ENCODE data around the gene DHX16. TPM values are rescaled to one million over a fixed set of nuclear protein-coding genes. Genes with fewer than 3 reads are reported as not detected.
"Not testable (repeated sequence)": the region's sequence is repeated elsewhere in the genome, so short reads cannot be mapped to it uniquely, and the experiment has no call there.

Gene DHX16
- total RNA-seq, 2 donors from 2014 or later: 27.4 to 40.0 TPM

DNA sequence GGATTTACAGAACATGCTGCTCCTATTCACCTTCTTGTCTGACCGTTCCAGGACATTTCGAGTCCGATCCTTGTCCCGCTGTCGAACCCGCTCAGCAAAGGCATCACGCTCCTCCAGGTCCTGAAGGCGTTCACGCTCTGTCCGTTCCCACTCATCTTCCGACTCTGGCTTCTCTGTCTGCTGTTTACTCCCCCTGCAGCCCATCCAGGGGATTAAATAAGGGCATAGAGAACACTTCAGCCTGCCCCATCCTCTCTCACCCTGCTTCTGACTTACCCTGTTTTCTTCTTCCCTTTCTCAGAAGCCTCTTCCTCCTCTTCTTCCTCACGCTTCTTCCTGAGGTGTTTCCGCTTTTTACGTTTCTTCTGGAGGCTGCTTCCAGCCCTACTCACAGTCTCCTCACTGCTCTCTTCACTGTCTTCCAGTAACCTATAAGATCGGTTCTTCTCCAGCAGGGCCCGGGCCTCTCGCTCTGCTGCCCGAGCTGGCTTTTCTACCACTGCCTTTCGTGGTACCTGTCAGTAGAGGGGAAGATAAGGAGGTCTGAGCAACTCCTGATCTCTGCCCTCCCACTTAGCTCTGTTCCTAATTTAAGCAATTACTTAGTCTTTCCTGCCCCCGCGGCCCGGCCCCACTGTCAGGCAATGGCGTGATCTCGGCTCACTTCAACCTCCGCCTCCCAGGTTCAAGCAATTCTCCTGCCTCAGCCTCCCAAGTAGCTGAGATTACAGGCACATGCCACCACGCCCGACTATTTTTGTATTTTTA is 1.9 kb downstream of the DHX16 start:
- no peaks in the 10 kb centered on the region for H3K27me3 Mint-ChIP-seq

DNA sequence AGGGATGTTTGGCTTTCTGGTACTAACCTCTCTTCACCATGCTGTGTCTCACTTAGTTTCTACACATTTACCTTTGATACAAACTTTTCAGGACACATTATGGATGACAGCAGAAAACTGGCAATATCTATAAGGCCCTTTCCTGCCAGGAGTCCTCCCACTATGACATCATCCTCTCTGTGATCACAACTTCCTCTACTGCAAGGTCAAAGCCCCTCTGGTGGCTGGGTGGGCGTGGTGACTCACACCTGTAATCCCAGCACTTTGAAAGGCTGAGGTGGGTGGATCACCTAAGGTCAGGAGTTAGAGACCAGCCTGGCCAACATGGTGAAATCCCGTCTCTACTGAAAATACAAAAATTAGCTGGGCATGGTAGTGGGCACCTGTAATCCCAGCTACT is 6.5 kb downstream of the DHX16 start:
- not testable (repeated sequence) for H3K27me3 Mint-ChIP-seq, H3K9me3 Mint-ChIP-seq
- peaks cover 24% of the 10 kb centered on the region for H3K4me1 Mint-ChIP-seq
- peak; percentile 94 for ATAC-seq (replicated peaks)
- H3K36me3 Mint-ChIP-seq (ENCODE audit: low read depth): peaks cover 92% of the 10 kb centered on the region
- H3K27ac Mint-ChIP-seq: peak overlapping the region; percentile 83
- peak overlapping the region; percentile 29 for H3K4me3 Mint-ChIP-seq

More for the DNA sequence above, 1.9 kb downstream of the DHX16 start:
- H3K27ac Mint-ChIP-seq: peak overlapping the region; percentile 24
- peaks cover 17% of the 10 kb centered on the region for H3K4me1 Mint-ChIP-seq
- no peaks in the 10 kb centered on the region for H3K9me3 Mint-ChIP-seq
- no peak for ATAC-seq (replicated peaks)
- H3K4me3 Mint-ChIP-seq: peak overlapping the region; percentile 91
- peaks cover 65% of the 10 kb centered on the region for H3K36me3 Mint-ChIP-seq (ENCODE audit: low read depth)

DNA sequence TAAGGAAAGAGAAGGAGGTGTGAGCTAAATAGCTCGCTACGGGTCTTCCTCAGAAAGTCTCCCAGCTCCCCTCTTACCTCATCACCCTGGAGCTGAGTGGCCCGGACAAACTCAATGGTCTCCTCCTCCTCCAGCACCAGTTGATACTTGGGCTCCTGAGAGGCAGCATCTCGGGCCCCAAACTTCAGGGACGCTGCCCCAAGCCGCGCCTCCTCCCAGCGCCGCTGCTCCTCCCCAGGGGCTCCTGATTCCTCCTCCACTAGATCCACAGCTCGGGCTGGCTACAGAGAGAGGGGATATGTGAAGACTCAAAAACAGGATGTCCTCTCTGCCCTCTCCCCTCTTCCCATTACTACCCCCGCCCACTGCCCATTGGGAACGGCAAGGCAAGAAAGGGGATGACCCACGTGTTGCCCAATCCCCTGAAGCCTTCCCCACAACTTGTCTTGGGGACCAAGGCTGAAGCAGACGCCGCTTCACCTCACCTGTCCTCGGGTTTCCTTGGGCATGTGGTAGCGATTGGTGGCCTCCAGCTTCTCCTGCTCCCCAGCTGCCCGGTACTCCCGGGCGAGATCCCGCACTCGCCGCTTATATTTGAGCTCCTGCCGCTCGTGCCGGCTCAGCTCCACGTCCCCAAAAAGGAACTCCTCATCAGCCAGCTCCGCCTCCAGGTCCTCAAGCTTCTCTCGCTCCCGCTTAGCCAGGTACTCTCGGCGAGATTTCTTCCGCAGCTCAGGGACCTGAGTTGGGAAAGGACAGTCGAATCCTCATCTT is 7.6 kb downstream of the DHX16 start:
- Mint-ChIP-seq H3K27ac (peak overlapping the region; percentile 83), H3K36me3 (ENCODE audit: low read depth) (peaks cover 88% of the 10 kb centered on the region), H3K4me3 (no peak overlapping the region), H3K27me3 (no peaks in the 10 kb centered on the region), H3K4me1 (peaks cover 19% of the 10 kb centered on the region), H3K9me3 (no peaks in the 10 kb centered on the region)
- no peak for ATAC-seq (replicated peaks)

DNA sequence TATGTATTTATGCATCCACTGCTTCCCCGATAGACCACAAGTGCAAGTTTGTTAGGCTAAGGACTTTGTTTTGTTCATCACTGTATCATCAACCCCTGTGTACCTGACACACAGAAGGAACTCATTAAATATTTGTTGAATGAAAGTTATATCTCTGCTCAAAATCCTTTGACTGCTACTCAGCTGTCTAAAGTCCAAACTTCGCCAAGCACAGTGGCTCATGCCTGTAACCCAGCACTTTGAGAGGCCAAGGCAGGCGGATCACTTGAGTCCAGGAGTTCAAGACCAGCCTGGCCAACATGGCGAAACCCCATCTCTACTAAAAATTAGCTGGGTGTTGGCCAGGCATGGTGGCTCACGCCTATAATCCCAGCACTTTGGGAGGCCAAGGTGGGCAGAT is 14.9 kb downstream of the DHX16 start:
- Mint-ChIP-seq H3K4me1 (peaks cover 17% of the 10 kb centered on the region), H3K36me3 (ENCODE audit: low read depth) (peaks cover 97% of the 10 kb centered on the region), H3K27ac (peak overlapping the region; percentile 34)
- not testable (repeated sequence) for H3K4me3 Mint-ChIP-seq; ATAC-seq (replicated peaks); H3K9me3 Mint-ChIP-seq; H3K27me3 Mint-ChIP-seq

DNA sequence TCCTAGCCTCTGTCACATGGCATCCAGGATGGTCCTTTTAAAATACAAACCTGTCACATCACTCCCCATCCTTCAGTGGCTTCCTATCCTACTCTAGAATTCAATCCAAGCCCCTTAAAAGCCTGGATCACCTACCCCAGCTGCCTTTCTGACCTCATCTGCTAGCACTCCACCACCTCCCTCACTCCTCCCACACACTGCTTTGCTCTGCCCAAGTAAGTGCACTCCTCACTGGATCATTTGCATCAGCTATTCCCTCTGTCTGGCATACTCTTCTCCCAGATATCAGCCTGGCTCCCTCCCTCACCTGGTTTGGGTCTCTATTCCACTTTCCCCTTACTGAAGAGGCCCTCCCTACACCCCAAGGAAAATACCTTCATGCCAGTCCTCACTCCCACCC is 15.4 kb downstream of the DHX16 start:
- Mint-ChIP-seq H3K36me3 (ENCODE audit: low read depth) (peaks cover 97% of the 10 kb centered on the region), H3K27me3 (no peaks in the 10 kb centered on the region), H3K4me3 (no peak overlapping the region), H3K4me1 (peaks cover 17% of the 10 kb centered on the region), H3K27ac (peak overlapping the region; percentile 34), H3K9me3 (no peaks in the 10 kb centered on the region)
- no peak for ATAC-seq (replicated peaks)

DNA sequence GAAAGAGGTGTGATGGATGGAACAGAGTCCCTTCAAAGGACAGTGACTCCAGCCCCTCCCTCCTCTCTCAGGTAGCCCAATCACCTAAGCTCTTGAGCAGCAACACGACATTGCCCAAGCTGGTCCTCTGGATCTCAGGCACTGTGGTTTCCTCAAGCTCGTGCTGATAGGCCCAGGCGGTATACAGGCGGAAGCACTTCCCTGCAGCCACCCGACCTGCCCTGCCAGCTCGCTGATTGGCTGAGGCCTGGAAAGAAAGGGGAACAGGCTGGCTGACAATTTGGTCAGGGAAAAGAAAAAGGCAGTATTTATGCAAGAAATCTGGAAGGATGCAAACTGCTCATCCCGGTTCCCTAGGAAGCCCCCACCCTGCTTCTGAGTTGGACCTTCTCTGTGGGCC is 16.3 kb downstream of the DHX16 start:
- peaks cover 97% of the 10 kb centered on the region for H3K36me3 Mint-ChIP-seq (ENCODE audit: low read depth)
- peaks cover 11% of the 10 kb centered on the region for H3K4me1 Mint-ChIP-seq
- peak overlapping the region; percentile 34 for H3K27ac Mint-ChIP-seq
- ATAC-seq (replicated peaks): no peak
- H3K9me3 Mint-ChIP-seq: no peaks in the 10 kb centered on the region
- no peaks in the 10 kb centered on the region for H3K27me3 Mint-ChIP-seq
- no peak overlapping the region for H3K4me3 Mint-ChIP-seq

DNA sequence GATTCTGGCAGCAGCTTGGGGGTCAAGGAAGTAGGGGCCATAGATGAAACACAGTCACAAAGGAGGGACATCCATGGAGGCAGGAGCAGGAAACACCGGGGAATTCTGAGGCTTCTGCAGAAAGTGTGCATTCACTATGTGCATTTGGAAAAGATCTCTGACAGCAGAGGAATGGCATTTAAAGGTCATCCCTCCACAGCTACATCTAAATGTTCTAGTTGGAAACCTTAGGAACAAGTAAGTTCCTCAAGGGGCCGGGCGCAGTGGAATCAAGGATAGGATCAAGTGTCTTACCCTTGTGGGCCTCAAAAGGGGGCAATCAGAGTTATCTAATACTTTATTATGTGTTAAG is 17.1 kb downstream of the DHX16 start:
- Mint-ChIP-seq H3K4me1 (peaks cover 10% of the 10 kb centered on the region), H3K36me3 (ENCODE audit: low read depth) (peaks cover 99% of the 10 kb centered on the region), H3K27ac (peak overlapping the region; percentile 34), H3K9me3 (no peaks in the 10 kb centered on the region), H3K27me3 (no peaks in the 10 kb centered on the region), H3K4me3 (no peak overlapping the region)
- no peak for ATAC-seq (replicated peaks)

DNA sequence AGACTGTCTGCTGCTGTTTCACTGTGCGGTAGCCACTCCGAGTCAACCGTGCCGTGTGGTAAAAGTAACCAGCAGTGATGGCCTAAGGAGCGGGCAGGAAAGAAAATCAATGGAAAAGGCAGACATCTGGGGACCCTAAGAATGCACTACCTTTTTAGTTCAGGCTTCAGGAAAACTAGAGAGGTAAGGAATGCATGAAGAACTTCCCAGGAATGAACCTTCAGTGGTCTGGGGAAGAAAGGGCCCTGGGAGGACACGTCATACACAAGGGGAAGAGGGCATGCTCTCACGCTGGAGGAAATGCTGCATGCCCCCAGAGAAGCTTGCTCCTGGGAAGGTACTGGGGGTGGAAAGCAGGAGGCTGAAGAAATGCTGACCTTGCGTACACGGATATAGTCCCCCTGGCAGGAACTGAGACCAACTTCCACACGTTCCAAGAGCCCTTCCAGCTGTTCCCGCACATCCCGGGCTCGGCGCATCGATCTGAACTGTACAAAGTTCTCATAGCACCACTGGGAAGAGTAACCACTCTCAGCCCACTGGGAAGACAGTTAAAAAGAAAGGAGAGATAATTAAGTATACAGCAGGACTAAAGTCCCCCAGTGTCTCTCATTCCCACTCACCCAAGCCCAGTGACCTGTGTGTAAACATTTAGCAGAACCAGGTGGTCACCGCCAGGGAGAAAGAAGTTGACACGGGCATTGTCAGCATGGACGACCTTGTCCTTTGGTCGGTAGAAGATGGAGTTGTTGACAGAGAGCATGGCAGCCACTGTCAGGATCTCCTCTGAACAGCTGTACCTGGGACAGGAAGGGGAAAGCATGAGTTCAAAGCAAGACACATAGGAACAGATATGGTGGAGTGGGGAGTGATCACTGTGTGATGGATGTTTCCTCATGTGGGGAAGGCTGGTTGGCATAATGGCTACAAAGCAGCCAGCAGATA is 17.7 kb downstream of the DHX16 start:
- Mint-ChIP-seq H3K27me3 (no peaks in the 10 kb centered on the region), H3K9me3 (no peaks in the 10 kb centered on the region), H3K36me3 (ENCODE audit: low read depth) (peaks cover 99% of the 10 kb centered on the region), H3K4me3 (no peak overlapping the region), H3K4me1 (peaks cover 8% of the 10 kb centered on the region), H3K27ac (peak overlapping the region; percentile 34)
- ATAC-seq (replicated peaks): no peak

DNA sequence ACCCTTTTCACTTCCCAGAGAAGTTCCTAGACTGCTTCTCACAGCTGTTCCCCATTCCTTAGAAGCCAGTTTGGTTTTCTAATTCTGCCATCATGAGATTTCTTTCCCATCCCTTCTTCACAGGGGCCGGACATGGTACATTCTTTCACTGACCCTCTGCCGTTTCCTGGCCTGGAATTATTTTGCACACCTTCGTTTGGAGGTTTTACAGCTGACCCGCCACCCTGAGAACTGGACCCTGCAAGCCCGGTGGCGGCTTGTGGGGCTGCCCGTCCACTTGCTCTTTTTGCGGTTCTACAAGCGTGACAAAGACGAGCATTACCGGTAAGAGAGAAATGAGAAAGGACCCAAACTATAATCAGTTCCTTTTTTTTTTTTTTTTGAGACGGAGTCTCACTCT is 21.7 kb downstream of the DHX16 start:
- Mint-ChIP-seq H3K27ac (no peak overlapping the region), H3K27me3 (no peaks in the 10 kb centered on the region), H3K4me1 (peaks cover 6% of the 10 kb centered on the region), H3K4me3 (no peak overlapping the region), H3K36me3 (ENCODE audit: low read depth) (peaks cover 67% of the 10 kb centered on the region), H3K9me3 (no peaks in the 10 kb centered on the region)
- no peak for ATAC-seq (replicated peaks)

DNA sequence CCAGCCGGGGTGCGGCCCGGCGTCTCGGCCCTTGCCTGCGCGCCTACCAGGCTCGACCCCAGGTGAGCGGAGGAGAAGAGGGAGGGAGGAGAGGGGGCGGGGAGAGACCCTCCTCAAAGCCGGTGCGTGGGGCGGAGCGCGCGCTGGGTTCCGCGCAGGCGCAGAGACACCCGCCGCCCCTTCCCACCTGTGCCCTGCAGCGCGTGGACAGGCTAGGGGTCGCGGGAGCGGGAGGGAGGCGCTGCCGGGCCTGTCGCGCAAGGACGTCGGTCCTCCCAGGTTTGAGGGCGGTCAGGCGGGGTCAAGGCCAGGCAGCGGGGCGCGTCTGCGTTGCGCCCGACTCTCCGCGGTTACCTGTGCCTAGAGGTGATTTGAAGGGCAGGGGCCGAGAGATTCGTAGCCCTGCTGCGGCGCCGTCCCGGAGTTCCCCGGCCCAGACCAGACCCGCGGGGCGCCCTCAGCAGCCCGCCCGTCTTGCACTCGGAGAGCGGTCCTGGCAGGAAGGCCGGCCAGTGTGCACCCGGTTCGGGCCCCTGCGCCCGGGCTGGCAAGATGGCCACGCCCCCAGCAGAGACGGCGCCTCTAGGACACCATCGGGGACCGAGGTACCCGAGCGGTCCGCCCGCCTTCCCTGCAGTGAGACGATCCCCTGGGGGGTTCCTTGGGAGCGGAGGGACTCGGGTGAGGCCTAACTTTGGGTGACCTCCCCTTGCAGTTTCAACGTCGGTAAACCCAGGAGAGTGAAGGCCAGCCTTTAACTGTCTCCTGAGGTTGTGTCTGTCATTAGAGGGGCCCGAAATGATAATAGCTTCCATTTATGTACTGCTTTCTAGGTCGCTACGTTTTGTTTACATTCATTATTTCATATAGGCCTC is 25.3 kb downstream of the DHX16 start:
- H3K36me3 Mint-ChIP-seq (ENCODE audit: low read depth): peaks cover 54% of the 10 kb centered on the region
- H3K4me1 Mint-ChIP-seq: peaks cover 12% of the 10 kb centered on the region
- no peaks in the 10 kb centered on the region for H3K27me3 Mint-ChIP-seq
- no peaks in the 10 kb centered on the region for H3K9me3 Mint-ChIP-seq
- ATAC-seq (replicated peaks): peak; percentile 76
- peak overlapping the region; percentile 85 for H3K27ac Mint-ChIP-seq
- H3K4me3 Mint-ChIP-seq: peak overlapping the region; percentile 83

DNA sequence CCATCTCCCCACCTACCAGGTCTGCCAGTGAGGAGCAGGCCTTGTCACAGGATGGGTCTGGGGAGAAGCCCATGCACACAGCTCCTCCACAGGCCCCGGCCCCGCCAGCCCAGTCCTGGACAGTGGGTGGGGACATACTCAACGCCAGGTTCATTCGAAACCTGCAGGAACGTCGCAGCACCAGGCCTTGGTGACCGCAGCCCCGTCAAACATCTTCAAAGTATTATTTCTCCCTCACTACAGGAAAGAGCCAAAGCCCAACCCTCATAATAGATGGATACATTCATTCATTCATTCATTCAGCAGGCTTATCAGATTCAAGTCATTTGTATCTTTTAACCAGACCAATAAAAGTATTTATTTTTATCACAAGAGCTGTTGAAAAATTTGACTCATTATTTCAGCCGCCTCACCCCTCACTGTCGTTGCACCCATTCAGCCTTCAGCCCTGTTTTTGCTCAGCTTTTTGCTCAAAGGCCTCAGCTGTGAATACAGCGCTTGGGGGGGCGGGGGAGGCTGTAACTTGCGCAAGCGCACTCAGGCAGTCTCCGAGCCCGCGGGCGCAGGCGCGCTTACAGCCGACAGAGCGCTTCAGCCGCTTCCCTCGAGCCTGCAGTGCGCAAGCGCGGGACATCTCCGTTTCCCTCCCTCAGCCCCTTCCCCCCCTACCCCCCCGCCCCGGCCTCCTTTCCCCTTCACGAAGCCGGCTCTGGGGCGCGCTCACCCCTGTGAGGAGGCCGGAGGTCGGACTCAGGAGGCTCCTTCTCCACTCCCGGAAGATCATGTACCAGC is 26.2 kb downstream of the DHX16 start, which contains the start of gene C6orf136:
C6orf136 (plus strand) TSS at position 684 of the 792 bp plus-strand sequence; CDS start at position 783, 99 bp downstream.
- peak; percentile 82 for ATAC-seq (replicated peaks)
- Mint-ChIP-seq H3K27ac (peak within 1 kb of the TSS; percentile 85), H3K4me3 (peak within 1 kb of the TSS; percentile 83), H3K4me1 (peaks cover 12% of the 10 kb centered on the region), H3K36me3 (ENCODE audit: low read depth) (peaks cover 50% of the 10 kb centered on the region), H3K27me3 (no peaks in the 10 kb centered on the region), H3K9me3 (no peaks in the 10 kb centered on the region)

DNA sequence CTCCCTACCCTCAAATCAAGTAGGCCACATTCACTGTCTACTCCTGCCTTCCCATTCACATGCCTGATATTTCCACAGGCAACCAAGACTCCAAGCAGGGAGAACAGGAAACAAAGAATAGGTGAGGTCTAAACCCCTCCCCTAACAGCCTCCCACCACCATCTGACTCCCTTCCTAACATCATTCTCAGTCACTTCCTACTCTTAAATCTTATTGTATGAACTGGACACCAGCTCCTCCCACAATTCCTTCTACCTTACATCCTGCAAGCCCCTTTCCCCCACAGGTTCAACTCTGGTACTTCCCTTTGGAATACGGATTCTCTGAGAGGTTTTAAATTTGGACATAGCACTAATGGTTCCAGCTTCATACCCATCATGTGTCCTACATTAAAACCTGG is 26.8 kb downstream of the DHX16 start:
- no peaks in the 10 kb centered on the region for H3K9me3 Mint-ChIP-seq
- H3K27ac Mint-ChIP-seq: peak overlapping the region; percentile 85
- peaks cover 12% of the 10 kb centered on the region for H3K4me1 Mint-ChIP-seq
- H3K4me3 Mint-ChIP-seq: peak overlapping the region; percentile 83
- ATAC-seq (replicated peaks): no peak
- peaks cover 49% of the 10 kb centered on the region for H3K36me3 Mint-ChIP-seq (ENCODE audit: low read depth)
- no peaks in the 10 kb centered on the region for H3K27me3 Mint-ChIP-seq

DNA sequence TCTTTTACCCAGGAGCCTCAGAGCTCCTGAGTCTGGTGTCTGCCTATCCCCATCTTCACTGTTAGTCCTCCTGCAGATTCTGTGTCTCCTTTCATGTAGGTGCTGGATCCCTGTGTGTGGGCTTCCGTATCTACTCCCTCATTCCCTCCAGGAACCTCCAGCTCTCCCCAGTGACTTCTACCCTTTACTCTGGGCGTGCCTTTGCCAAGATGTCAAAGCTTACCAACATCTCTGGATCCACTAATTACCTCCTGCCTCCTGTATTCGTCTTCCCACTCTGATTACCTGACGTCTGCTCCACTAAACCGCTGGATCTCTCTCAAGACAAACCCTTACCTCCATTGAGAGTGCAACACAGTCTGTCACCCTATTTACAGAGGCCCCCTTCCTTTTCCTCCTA is 28.0 kb downstream of the DHX16 start:
- no peak overlapping the region for H3K4me3 Mint-ChIP-seq
- H3K27me3 Mint-ChIP-seq: no peaks in the 10 kb centered on the region
- peaks cover 46% of the 10 kb centered on the region for H3K36me3 Mint-ChIP-seq (ENCODE audit: low read depth)
- no peak for ATAC-seq (replicated peaks)
- H3K27ac Mint-ChIP-seq: peak overlapping the region; percentile 60
- peaks cover 12% of the 10 kb centered on the region for H3K4me1 Mint-ChIP-seq
- H3K9me3 Mint-ChIP-seq: no peaks in the 10 kb centered on the region

All from activated T-helper 17 cell treated with anti-CD3 and anti-CD28 coated beads, Interleukin-2, amount 50 U/mL, for 72 hours (primary cell).